Measurements from ENCODE around the gene SHISA9.

SHISA9 gene

GRCh38 chr16:13127144-13127543 lies 225.7 kb downstream of the SHISA9 start:
- no peak for DNase-seq (ENCODE audit: low read depth)
- no peak for TF ChIP-seq MYC (IDR thresholded peaks at IDR 0.05; ENCODE audit: low read depth, low read length)
- TF ChIP-seq, protein P1, sequence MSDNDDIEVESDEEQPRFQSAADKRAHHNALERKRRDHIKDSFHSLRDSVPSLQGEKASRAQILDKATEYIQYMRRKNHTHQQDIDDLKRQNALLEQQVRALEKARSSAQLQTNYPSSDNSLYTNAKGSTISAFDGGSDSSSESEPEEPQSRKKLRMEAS (IDR thresholded peaks at IDR 0.05; ENCODE audit: low read depth, low read length) = no peak
- TF ChIP-seq POLR2A (IDR thresholded peaks at IDR 0.05; ENCODE audit: extremely low read depth, insufficient read length) = no peak
- no peak for TF ChIP-seq CTCF (IDR thresholded peaks at IDR 0.05; ENCODE audit: low read depth, low read length)
- H3K4me3 ChIP-seq (ENCODE audit: low read depth, low read length) = no peak overlapping the region

GRCh38 chr16:13130586-13130985 lies 229.2 kb downstream of the SHISA9 start:
- no peak for DNase-seq (ENCODE audit: low read depth)
- H3K4me3 ChIP-seq (ENCODE audit: low read depth, low read length) = no peak overlapping the region
- TF ChIP-seq MYC (IDR thresholded peaks at IDR 0.05; ENCODE audit: low read depth, low read length) (no peak), CTCF (IDR thresholded peaks at IDR 0.05; ENCODE audit: low read depth, low read length) (no peak), POLR2A (IDR thresholded peaks at IDR 0.05; ENCODE audit: extremely low read depth, insufficient read length) (no peak)
- TF ChIP-seq, protein P1 (IDR thresholded peaks at IDR 0.05; ENCODE audit: low read depth, low read length) = no peak

DNA sequence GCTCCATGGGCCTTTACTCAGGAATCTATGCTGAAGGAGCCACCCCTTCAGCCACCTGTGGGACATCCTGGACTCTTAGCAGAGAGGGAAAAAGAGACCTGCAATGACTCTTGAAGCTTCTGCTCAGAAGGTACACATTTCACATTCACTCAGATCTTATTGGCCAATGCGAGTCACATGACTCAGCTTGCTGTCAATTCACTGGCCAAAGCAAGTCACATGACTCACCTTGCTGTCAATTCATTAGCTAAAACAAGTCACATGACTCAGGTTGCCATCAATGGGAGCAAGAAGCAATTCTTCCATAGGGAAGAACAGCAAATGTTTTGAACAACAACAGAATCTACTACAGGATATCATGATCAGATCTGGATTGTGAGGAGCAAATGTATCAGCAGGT lies 233.4 kb downstream of the SHISA9 start:
- DNase-seq (ENCODE audit: low read depth) = no peak
- H3K4me3 ChIP-seq (ENCODE audit: low read depth, low read length) = no peak overlapping the region
- TF ChIP-seq, protein P1 (IDR thresholded peaks at IDR 0.05; ENCODE audit: low read depth, low read length) = no peak
- no peak for TF ChIP-seq POLR2A (IDR thresholded peaks at IDR 0.05; ENCODE audit: extremely low read depth, insufficient read length)
- TF ChIP-seq CTCF (IDR thresholded peaks at IDR 0.05; ENCODE audit: low read depth, low read length) = no peak
- no peak for TF ChIP-seq MYC (IDR thresholded peaks at IDR 0.05; ENCODE audit: low read depth, low read length)

DNA sequence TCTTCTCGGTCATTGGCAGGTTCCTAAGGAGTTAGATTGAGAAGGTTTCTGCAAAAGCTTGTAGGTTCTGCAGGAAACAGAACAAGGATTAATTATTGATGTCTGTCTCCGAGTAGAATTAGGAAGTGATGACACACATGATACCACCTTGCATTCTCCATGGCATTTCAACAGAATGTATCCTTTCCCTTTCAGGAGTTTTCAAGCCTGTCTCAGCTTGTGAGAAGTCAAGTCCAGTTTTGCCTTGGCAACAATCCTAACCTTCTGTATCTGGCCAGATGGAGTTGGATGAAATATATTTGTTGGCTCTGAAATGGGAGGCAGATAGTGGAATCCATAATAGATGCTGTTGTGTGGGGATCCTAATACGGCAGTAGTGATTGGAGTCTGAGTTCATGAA lies 235.5 kb downstream of the SHISA9 start:
- DNase-seq (ENCODE audit: low read depth) = no peak
- no peak overlapping the region for H3K4me3 ChIP-seq (ENCODE audit: low read depth, low read length)
- no peak for TF ChIP-seq CTCF (IDR thresholded peaks at IDR 0.05; ENCODE audit: low read depth, low read length)

- DNase-seq (ENCODE audit: low read depth) = no peak
- H3K4me3 ChIP-seq (ENCODE audit: low read depth, low read length) = no peak overlapping the region
- TF ChIP-seq POLR2A (IDR thresholded peaks at IDR 0.05; ENCODE audit: extremely low read depth, insufficient read length) = no peak
- TF ChIP-seq, protein P1 (IDR thresholded peaks at IDR 0.05; ENCODE audit: low read depth, low read length) = no peak
- no peak for TF ChIP-seq MYC (IDR thresholded peaks at IDR 0.05; ENCODE audit: low read depth, low read length)
- no peak for TF ChIP-seq CTCF (IDR thresholded peaks at IDR 0.05; ENCODE audit: low read depth, low read length)
These were observed 237.1 kb downstream of the SHISA9 start for GRCh38 chr16:13138528-13138927.

GRCh38 chr16:13139661-13140241 lies 238.4 kb downstream of the SHISA9 start:
- TF ChIP-seq CTCF (IDR thresholded peaks at IDR 0.05; ENCODE audit: low read depth, low read length) (no peak), POLR2A (IDR thresholded peaks at IDR 0.05; ENCODE audit: extremely low read depth, insufficient read length) (no peak), MYC (IDR thresholded peaks at IDR 0.05; ENCODE audit: low read depth, low read length) (no peak)
- TF ChIP-seq, protein P1 (IDR thresholded peaks at IDR 0.05; ENCODE audit: low read depth, low read length) = no peak
- no peak for DNase-seq (ENCODE audit: low read depth)

More at GRCh38 chr16:13139661-13140241, 238.4 kb downstream of the SHISA9 start:
- no peak overlapping the region for H3K4me3 ChIP-seq (ENCODE audit: low read depth, low read length)

Data from NB4 (cell line).